GM18951 (cell line): ENCODE measurements around the gene MYO5B.

Experiments
- POLR2A ChIP-seq: IDR thresholded peaks from 4 replicates; pipeline ENCODE4 v1.6.1; 2011; ENCODE audit warnings: mild to moderate bottlenecking; ENCODE audit not compliant: insufficient read length, insufficient read depth; ENCODE audit errors: extremely low read depth
- in situ Hi-C: fragments of 300-500 bp; cut with MboI; formaldehyde crosslinking; loops from one replicate; pipeline ENCODE4 v1.12.0; 2022; ENCODE audit warnings: low sequenced_read_pairs, mixed read lengths, inconsistent platforms; ENCODE audit not compliant: unreplicated experiment

Gene MYO5B

GRCh38 chr18:50044402-50044801 lies 150.5 kb downstream of the MYO5B start:
- TF ChIP-seq POLR2A = no peak
- in situ Hi-C loops = no loop called here

- TF ChIP-seq POLR2A = no peak
- in situ Hi-C loops = no loop called here
Observed at GRCh38 chr18:50042611-50043010, 152.3 kb downstream of the MYO5B start.

- in situ Hi-C loops = no loop called here
- TF ChIP-seq POLR2A = no peak
Observed at GRCh38 chr18:50039746-50040145, 155.2 kb downstream of the MYO5B start.

GRCh38 chr18:50038448-50038847 lies 156.5 kb downstream of the MYO5B start:
- TF ChIP-seq POLR2A = no peak
- in situ Hi-C loops = no loop called here

- TF ChIP-seq POLR2A = no peak
- in situ Hi-C loops = no loop called here
Observed at GRCh38 chr18:50034029-50034428, 160.9 kb downstream of the MYO5B start.

GRCh38 chr18:50033004-50033403 lies 161.9 kb downstream of the MYO5B start:
- in situ Hi-C loops = no loop called here
- no peak for TF ChIP-seq POLR2A

GRCh38 chr18:50030146-50030545 lies 164.8 kb downstream of the MYO5B start:
- in situ Hi-C loops = no loop called here
- TF ChIP-seq POLR2A = no peak

- TF ChIP-seq POLR2A = no peak
- in situ Hi-C loops = no loop called here
Observed at GRCh38 chr18:50027996-50028395, 167.0 kb downstream of the MYO5B start.

- in situ Hi-C loops = no loop called here
- TF ChIP-seq POLR2A = no peak
Observed at GRCh38 chr18:50024466-50024865, 170.5 kb downstream of the MYO5B start.

- in situ Hi-C loops = no loop called here
- TF ChIP-seq POLR2A = no peak
Observed at GRCh38 chr18:50022985-50023384, 172.0 kb downstream of the MYO5B start.

- TF ChIP-seq POLR2A = no peak
- in situ Hi-C loops = no loop called here
Observed at GRCh38 chr18:50014606-50015005, 180.3 kb downstream of the MYO5B start.

GRCh38 chr18:50013363-50014138 lies 181.4 kb downstream of the MYO5B start:
- TF ChIP-seq POLR2A = no peak
- in situ Hi-C loops = no loop called here

GRCh38 chr18:50011813-50012435 lies 183.0 kb downstream of the MYO5B start:
- TF ChIP-seq POLR2A = no peak

GRCh38 chr18:50009773-50010335 lies 185.1 kb downstream of the MYO5B start:
- no peak for TF ChIP-seq POLR2A
- in situ Hi-C loops = no loop called here

More at GRCh38 chr18:50011813-50012435, 183.0 kb downstream of the MYO5B start:
- in situ Hi-C loops = no loop called here
